ENCODE data around the gene H1-8. TPM values are rescaled to one million over a fixed set of nuclear protein-coding genes. Genes with fewer than 3 reads are reported as not detected.

The H1-8 gene
- total and polyA plus RNA-seq, 9 of the 15 experiments (the other 6 are each of a cell fraction or from before 2014, with no cell fraction given): not detected

- TF ChIP-seq MGA (IDR thresholded peaks at IDR 0.05) (no peak), TOE1 (IDR thresholded peaks at IDR 0.05; ENCODE audit: borderline replicate concordance) (no peak), TOE1 (CRISPR knock-in tag; IDR thresholded peaks at IDR 0.05; ENCODE audit: borderline replicate concordance, low read depth) (no peak)
Observed at GRCh38 chr3:129591932-129592331, 49.0 kb downstream of the H1-8 start (continued).
